HEK293 (cell line): ENCODE data around the gene FKBP5.

Experiments used
- CTCF ChIA-PET: fragments of 350-600 bp; formaldehyde crosslinking; extraction: SDS; loops from one replicate; lab custom pipeline; 2021; ENCODE audit warnings: antibody characterized with exemption; lab: Yijun Ruan, JAX
- POLR2A ChIA-PET: fragments of 300-600 bp; formaldehyde crosslinking; extraction: SDS; loops from one replicate; lab custom pipeline; 2020; ENCODE audit warnings: antibody characterized with exemption, inconsistent platforms; lab: Yijun Ruan, JAX
- H3K27ac ChIP-seq: fragments of 200-500 bp; sonication (Bioruptor generic); 2 replicates; pipeline ENCODE4 v1.5.1; 2014; ENCODE audit warnings: low read depth, low read length, control low read depth, inconsistent platforms; ENCODE audit errors: extremely low read depth
- H3K36me3 ChIP-seq, 2 experiments: fragments of 200-500 bp in 1 of 2; sonication (Bioruptor generic) in 1 of 2; 1 replicate in 1 of 2; 2 replicates in 1 of 2; pipeline ENCODE4 v1.5.1; 2014 to 2017; ENCODE audit warnings: inconsistent platforms in 2 of 2, low read length in 2 of 2; ENCODE audit not compliant: control insufficient read depth in 2 of 2, insufficient read depth in 1 of 2
- H3K4me1 ChIP-seq: fragments of 200-500 bp; sonication (Bioruptor generic); 2 replicates; pipeline ENCODE4 v1.5.1; 2014; ENCODE audit warnings: mild to moderate bottlenecking, low read length, inconsistent platforms; ENCODE audit not compliant: control insufficient read depth, insufficient read depth
- H3K4me3 ChIP-seq: 2 replicates; pipeline ENCODE4 v1.5.1; 2011; ENCODE audit warnings: low read depth, mild to moderate bottlenecking, control low read depth, low read length, moderate library complexity
- H3K9me3 ChIP-seq: fragments of 200-500 bp; sonication (Bioruptor generic); 2 replicates; pipeline ENCODE4 v1.5.1; 2014; ENCODE audit warnings: low read depth, low read length, inconsistent platforms; ENCODE audit not compliant: control insufficient read depth, insufficient read depth
- KLF1 ChIP-seq: fragments of 450-650 bp; formaldehyde crosslinking; IDR thresholded peaks from 2 replicates; pipeline ENCODE4 v1.5.1; 2016; ENCODE audit warnings: missing biosample characterization, missing genetic modification characterization
- PRDM2 ChIP-seq: fragments of 450-650 bp; formaldehyde crosslinking; IDR thresholded peaks from 2 replicates; pipeline ENCODE4 v1.5.1; 2016; ENCODE audit warnings: missing biosample characterization, missing genetic modification characterization, borderline replicate concordance
- TRIM28 ChIP-seq: IDR thresholded peaks from 2 replicates; pipeline ENCODE4 v1.6.1; 2011; ENCODE audit warnings: low read length, control low read depth, borderline replicate concordance
- ZBTB11 ChIP-seq: fragments of 450-650 bp; formaldehyde crosslinking; conservative IDR thresholded peaks from 2 replicates; pipeline ENCODE4 v1.5.1; 2016; ENCODE audit warnings: low read depth, missing biosample characterization, missing genetic modification characterization
- ZBTB20 ChIP-seq: fragments of 450-650 bp; formaldehyde crosslinking; IDR thresholded peaks from 2 replicates; pipeline ENCODE4 v1.5.1; 2016; ENCODE audit warnings: missing biosample characterization, missing genetic modification characterization
- ZBTB48 ChIP-seq: fragments of 450-650 bp; formaldehyde crosslinking; IDR thresholded peaks from 2 replicates; pipeline ENCODE4 v1.5.1; 2016; ENCODE audit warnings: missing biosample characterization, missing genetic modification characterization
- ZFHX2 ChIP-seq: fragments of 450-650 bp; formaldehyde crosslinking; conservative IDR thresholded peaks from 2 replicates; pipeline ENCODE4 v1.5.1; 2016; ENCODE audit warnings: missing biosample characterization, missing genetic modification characterization
- ZIC2 ChIP-seq: fragments of 450-650 bp; formaldehyde crosslinking; IDR thresholded peaks from 2 replicates; pipeline ENCODE4 v1.5.1; 2016; ENCODE audit warnings: missing biosample characterization, missing genetic modification characterization
- ZNF394 ChIP-seq: fragments of 450-650 bp; formaldehyde crosslinking; IDR thresholded peaks from 2 replicates; pipeline ENCODE4 v1.5.1; 2016; ENCODE audit warnings: missing biosample characterization, missing genetic modification characterization, mild to moderate bottlenecking, moderate library complexity, borderline replicate concordance
- ZNF398 ChIP-seq: fragments of 450-650 bp; formaldehyde crosslinking; IDR thresholded peaks from 2 replicates; pipeline ENCODE4 v1.5.1; 2017; ENCODE audit warnings: missing biosample characterization, missing genetic modification characterization
- ZNF560 ChIP-seq: fragments of 450-650 bp; formaldehyde crosslinking; IDR thresholded peaks from 2 replicates; pipeline ENCODE4 v1.5.1; 2017; ENCODE audit warnings: missing biosample characterization, missing genetic modification characterization, borderline replicate concordance
- ZSCAN5A ChIP-seq: fragments of 450-650 bp; formaldehyde crosslinking; IDR thresholded peaks from 2 replicates; pipeline ENCODE4 v1.5.1; 2016; ENCODE audit warnings: missing biosample characterization, missing genetic modification characterization

The FKBP5 gene

GRCh38 chr6:35544769-35545361, 143.8 kb downstream of the FKBP5 start:
- no peak overlapping the region for H3K4me3 ChIP-seq
- ChIA-PET CTCF (interaction anchor here (0.7 to 4.9 kb wide), 2 partner anchors 8 to 239 kb away, joined by 3 to 31 read pairs; no protein-coding TSS in a partner anchor), POLR2A (interaction anchor here (0.6 kb wide), 1 partner anchor 275 kb away, joined by 4 read pairs; no protein-coding TSS in a partner anchor)
- no peak overlapping the region for H3K27ac ChIP-seq
- H3K36me3 ChIP-seq = no peaks in the 10 kb centered on the region
- H3K9me3 ChIP-seq = no peaks in the 10 kb centered on the region
- no peak for TF ChIP-seq ZNF394 (tag by site-specific recombination)
- TF ChIP-seq ZBTB20 (tag by site-specific recombination) = peak; percentile 86
- peak; percentile 58 for TF ChIP-seq ZIC2 (tag by site-specific recombination)
- TF ChIP-seq KLF1 (tag by site-specific recombination) = 0 out of 2 replicates have a peak, but pooled peaks have one; percentile 15
- no peak for TF ChIP-seq ZNF560 (tag by site-specific recombination)
- peak; percentile 8; the same call in 1 of the 2 replicates for TF ChIP-seq ZNF398 (tag by site-specific recombination)
- TF ChIP-seq, all 188 proteins: peak for 4
- H3K4me1 ChIP-seq = no peaks in the 10 kb centered on the region

- H3K27ac ChIP-seq = no peak overlapping the region
- TF ChIP-seq PRDM2 (no peak), ZSCAN5A (tag by site-specific recombination) (no peak), ZFHX2 (tag by site-specific recombination) (no peak), ZNF394 (tag by site-specific recombination) (no peak), ZBTB11 (tag by site-specific recombination) (peak; percentile 79), TRIM28 (no peak), ZBTB48 (no peak)
- no peaks in the 10 kb centered on the region for H3K9me3 ChIP-seq
- H3K4me3 ChIP-seq = no peak overlapping the region
- H3K4me1 ChIP-seq = no peaks in the 10 kb centered on the region
- ChIA-PET CTCF (interaction anchor here (0.7 to 4.9 kb wide), 4 partner anchors 9 to 25 kb away, joined by 3 to 31 read pairs (median 6); no protein-coding TSS in a partner anchor), POLR2A (no interaction called here)
- H3K36me3 ChIP-seq = no peaks in the 10 kb centered on the region
These were observed 145.1 kb downstream of the FKBP5 start for GRCh38 chr6:35543459-35544193.
